ENCODE data around the gene EPN3.

EPN3 gene

GRCh38 chr17:50536683-50537646, 4.4 kb downstream of the EPN3 start:
- no peak for DNase-seq

GRCh38 chr17:50537721-50538548, 5.4 kb downstream of the EPN3 start:
- no peak for DNase-seq

GRCh38 chr17:50538549-50539410, 6.2 kb downstream of the EPN3 start:
- DNase-seq, result no peak

DNA sequence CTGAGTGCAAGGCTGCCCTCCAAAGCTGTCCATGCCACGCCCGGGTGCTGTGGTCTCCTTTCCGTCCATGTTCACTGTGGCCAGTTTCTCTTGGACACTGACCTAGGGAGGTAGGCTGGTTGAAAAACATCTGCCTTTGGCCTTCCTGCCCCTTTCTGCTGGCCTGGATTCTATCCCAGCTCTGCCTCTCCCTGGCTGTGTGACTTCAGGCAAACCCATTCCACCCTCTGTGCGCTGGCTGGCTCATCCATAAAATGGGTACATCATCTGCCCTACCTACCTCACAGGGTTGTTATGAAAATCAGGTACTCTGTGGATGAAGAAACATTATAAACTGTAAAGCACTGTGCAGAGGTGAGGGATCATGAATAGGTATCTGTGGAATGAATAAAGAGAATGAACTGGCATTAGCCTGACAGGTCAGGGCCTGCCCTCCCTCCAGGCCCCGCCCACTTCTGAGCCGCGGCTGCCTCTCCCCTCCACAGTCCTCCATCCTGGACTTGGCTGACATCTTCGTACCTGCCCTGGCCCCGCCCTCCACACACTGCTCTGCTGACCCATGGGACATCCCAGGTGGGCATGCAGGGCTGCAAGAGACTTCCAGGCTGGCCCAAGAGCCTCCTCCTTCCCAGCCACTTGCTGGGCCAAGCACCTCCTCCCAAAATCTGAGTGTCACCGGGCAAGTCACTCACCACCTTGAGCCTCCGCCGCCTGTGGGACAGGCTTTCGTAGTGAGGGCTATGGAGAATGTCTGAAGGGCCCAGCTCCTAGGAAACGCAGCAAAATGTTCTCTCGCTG, 7.4 kb downstream of the EPN3 start:
- DNase-seq, result no peak

DNA sequence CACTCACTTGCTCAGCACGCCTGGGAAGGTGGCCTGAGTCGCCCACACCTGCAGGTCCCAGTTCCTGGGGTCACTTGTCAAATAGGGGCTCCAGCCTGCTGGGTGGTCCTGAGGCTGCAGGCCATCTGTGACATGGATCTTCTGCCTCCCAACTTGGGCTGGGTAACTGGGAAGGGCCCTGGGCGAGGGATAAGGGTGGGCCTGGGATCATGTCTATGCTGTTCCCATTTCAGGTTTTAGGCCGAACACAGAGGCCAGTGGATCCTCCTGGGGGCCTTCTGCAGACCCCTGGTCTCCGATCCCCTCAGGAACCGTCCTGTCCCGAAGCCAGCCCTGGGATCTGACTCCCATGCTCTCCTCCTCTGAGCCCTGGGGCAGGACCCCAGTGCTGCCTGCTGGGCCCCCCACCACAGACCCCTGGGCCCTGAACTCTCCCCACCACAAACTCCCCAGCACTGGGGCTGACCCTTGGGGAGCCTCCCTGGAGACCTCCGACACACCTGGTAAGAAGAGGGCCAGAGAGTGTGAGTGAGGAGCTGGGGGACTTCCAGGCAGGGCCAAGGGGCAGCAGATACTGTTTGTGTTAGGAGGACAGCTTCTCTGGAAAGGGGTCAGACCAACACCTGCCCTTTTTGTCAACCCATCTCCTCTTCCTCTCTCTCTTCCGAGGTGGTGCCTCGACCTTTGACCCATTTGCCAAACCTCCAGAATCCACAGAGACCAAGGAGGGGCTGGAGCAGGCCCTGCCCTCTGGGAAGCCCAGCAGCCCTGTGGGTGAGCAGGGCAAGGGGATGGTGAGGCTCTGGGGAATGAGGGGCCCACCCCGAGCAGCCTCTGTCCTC, 8.2 kb downstream of the EPN3 start:
- no peak for DNase-seq

DNA sequence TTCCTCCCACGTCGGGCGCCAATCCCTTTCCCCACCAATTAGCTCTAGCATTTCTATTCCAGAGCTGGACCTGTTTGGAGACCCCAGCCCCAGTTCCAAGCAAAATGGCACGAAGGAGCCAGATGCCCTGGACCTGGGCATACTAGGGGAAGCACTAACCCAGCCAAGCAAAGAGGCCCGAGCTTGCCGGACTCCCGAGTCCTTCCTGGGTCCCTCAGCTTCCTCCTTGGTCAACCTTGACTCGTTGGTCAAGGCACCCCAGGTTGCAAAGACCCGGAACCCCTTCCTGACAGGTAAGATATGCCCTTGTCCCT, 8.8 kb downstream of the EPN3 start:
- DNase-seq, result no peak

DNA sequence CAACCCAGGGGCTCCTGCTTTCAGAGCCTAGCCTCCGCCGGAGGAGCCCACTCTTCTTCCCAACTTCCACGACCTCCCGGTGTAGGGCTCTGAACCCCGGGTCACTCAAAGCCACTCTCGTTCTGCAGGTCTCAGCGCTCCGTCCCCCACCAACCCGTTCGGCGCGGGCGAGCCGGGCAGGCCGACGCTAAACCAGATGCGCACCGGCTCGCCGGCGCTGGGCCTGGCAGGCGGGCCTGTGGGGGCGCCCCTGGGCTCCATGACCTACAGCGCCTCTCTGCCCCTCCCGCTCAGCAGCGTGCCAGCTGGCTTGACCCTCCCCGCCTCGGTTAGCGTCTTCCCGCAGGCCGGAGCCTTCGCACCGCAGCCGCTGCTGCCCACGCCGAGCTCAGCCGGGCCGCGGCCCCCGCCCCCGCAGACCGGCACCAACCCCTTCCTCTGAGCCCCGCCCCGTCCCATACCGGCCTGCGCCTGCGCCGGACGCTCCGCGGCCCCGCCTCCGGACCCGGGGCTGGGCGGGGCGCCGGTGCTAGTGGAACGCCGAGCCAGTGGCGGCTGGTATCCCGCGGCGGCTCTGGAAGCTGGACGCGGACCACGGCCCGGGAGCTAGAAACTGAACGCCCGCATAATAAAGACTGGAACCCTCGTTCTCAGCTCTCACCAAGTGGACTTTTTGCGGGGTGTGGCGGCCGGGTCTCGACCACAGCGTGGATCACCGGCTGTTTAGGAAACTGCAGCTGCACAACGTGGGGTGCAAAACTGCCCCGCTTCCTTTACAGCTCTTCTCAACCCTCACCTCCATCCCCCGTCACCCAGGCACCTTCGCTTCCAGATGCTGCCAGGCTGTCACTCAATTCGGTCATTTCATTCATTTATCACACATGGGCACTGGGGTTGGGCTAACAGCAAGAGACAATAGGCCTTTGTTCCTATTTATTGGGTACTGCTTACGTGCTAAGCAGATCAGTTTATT, 9.5 kb downstream of the EPN3 start:
- DNase-seq, result peak; percentile 70

DNA sequence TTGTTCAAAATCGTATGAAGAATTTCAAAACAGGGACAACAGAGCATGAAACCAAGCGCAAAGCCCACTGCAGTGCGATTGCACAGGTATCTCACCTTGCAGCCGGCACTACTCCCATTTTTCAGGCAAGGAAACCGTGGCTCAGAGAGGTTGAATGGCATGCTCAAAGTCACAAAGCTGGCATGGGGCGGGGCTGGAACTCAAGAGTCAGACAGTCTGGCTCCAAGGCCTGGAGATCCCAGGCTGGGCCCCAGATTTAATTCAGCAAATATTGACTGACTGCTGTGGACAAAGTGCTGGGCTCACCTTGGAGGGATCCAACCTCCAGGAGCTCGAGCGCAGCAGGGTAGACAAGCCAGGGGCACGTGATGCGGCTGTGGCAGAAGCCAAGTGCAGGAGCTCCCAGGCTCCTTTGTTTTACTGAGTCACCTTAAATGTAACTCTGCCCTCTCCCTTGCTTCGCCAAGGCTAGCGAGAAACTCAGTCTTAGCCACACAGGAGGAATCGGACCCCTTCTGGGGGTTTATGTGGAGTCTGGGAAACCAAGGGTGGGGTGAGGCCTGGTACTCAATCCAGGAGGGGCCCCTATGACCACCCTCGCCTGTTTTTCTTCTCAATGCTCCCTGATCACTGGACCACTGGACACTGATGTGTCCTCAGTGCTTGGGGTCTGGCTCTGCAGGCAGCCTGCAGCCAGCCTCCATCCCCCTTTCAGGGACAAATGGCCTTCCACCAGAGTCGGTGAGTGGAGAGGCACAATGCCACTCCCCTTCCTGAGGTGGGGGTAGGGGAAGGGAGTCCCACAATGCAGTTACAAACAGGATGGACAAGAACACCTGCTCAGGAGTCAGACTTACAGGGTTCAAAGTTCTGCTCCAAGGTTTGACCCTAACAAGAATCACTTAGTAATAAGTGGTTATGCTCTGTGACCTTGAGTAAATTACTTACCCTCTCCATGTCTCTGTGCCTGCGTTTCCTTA, 10.6 kb downstream of the EPN3 start:
- DNase-seq, result no peak

GRCh38 chr17:50544516-50544915, 12.0 kb downstream of the EPN3 start:
- DNase-seq, result no peak

DNA sequence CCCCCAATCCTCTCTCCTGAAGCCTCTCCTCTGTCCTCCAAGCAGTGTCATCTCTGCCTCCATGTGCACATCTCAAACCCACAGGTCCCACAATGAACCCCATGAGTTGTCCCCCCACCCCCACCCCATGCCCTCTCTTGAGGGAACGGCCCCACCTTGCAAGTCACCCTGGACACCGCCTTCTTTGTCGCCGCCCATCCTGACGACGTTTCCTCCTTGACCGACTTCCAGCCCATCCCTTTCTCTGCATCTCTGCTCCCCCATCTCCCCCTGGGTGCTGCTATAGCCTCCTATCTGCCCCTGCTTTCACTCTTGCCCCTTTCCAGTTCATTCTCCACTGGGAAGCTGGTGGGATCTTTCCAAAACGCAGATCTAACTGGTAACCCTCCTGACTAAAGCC, 12.8 kb downstream of the EPN3 start:
- DNase-seq, result no peak

DNA sequence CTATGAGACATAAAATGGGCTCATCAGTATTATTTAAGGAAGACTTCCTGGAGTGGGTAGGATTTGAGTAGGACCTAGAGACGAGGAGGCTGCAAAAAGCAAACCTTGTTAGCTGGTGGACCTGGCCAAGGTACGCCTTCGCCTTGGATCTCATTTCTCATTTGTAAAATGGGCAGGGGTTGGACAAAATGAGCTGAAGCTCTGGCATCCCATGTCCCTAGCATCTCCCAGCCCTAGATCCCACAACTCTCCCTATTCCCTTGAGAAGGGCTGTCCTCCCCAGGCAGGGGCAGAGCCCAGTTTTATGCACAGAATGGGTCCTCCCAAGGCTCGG, 14.1 kb downstream of the EPN3 start:
- DNase-seq, result no peak

DNA sequence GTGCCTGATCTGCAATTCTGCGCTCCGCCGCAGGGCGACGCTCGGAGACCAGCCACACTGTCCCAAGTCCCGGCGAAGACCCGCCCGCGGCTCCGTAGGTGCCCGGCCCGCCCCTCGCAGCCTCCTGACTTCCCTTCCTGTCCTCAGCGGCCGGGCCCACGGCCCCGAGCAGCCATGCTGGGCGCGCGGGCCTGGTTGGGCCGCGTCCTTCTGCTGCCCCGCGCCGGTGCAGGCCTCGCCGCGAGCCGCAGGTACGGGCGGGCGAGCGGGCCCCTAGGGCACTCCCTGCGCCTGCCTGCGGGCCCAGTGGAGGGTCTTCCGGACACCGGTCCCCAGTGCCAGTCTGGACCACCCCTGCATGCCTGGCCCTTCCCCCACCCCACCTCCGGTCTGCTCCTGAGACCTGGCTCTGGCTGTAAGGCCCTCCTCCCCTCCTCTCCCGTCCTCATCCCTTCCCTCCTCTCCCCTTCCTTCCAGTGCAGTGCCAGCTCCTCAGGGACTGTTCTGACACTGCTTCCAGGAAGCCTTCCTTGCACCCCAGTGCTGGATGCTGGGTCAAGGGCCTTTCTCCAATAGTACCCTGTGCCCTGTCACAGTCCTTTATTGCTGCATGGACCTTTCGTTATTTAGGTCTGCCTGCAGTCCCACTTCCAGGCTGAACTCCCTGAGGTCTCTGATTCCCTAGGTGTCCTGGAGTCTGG, 14.7 kb downstream of the EPN3 start, which contains the start of gene SPATA20:
Gene SPATA20 (plus strand): TSS at position 140 of the 701 bp plus-strand sequence. CDS start 35 bp downstream, at position 175.
- DNase-seq, result peak; percentile 90

- DNase-seq, result no peak
Measured at GRCh38 chr17:50547736-50548083, 15.2 kb downstream of the EPN3 start.

DNA sequence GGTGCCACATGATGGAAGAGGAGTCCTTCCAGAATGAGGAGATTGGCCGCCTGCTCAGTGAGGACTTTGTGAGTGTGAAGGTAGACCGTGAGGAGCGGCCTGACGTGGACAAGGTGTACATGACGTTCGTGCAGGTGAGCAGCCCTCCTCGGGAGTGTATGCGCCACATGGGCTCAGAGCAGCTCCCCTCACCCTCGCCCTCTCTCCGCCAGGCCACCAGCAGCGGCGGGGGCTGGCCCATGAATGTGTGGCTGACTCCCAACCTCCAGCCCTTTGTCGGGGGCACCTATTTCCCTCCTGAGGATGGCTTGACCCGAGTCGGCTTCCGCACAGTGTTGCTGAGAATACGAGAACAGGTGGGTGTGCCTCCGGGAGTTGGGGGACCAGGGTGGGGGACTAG, 16.3 kb downstream of the EPN3 start:
- no peak for DNase-seq

- no peak for DNase-seq
Measured at GRCh38 chr17:50549256-50549941, 16.9 kb downstream of the EPN3 start.

GRCh38 chr17:50549969-50550368, 17.4 kb downstream of the EPN3 start:
- DNase-seq, result no peak

DNA sequence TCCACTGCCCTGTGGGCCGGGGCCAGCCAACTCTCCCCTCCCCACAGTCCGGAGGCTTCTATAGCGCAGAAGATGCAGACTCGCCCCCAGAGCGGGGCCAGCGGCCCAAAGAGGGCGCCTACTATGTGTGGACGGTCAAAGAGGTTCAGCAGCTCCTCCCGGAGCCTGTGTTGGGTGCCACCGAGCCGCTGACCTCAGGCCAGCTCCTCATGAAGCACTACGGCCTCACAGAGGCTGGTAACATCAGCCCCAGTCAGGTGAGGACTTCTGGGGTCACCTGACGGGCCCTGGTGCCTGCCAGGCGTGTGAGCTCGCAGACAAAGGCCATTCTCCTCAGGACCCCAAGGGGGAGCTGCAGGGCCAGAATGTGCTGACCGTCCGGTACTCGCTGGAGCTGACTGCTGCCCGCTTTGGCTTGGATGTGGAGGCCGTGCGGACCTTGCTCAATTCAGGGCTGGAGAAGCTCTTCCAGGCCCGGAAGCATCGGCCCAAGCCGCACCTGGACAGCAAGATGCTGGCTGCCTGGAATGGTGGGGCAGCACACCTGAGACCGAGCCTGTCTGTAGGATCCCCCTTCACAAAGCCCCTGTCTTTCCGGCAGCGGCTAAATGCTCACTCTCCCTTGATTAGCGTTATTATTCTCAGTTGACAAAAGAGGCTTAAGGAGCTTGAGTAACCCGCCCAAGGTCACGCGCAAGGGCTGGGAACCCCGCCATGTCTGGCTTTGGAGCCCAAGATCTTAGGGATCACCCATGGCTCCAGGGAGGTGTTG, 18.3 kb downstream of the EPN3 start:
- DNase-seq, result no peak

Measured in NCI-H1105 (cell line).